Measurements from ENCODE around the gene NUP93. TPM values are rescaled to one million over a fixed set of nuclear protein-coding genes. Genes with fewer than 3 reads are reported as not detected.
A peak's percentile ranks its signal among the peaks of the same experiment; 100 is the strongest.

NUP93 gene
- total RNA-seq, 1 experiment from 2014 or later = 74.7 TPM

DNA sequence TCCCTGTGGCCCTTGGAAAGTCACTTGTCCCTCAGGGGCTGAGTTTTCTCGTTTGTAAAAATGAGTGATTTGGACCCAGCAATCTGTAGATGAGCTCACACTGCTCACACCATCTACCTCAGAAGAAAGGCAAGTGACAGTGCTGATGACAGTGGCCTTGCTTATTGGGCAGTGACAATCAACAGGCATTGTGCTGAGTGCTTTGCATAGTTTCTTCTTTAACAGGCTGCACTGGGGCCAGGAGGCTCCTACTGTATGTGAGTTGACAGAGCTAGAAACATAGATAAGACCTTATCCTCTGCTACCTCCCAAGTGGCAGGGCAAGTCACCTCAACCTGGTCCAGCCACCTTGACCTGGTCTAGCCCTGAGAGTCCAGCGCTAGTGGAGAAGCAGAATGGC, 105.4 kb downstream of the NUP93 start:
- Histone ChIP-seq H3K9me2 (ENCODE audit: insufficient read depth) (no peaks in the 10 kb centered on the region), H3K9me3 (ENCODE audit: insufficient read depth, low read depth) (no peaks in the 10 kb centered on the region), H3K27me3 (ENCODE audit: insufficient read depth, low read depth) (no peaks in the 10 kb centered on the region), H3K36me3 (ENCODE audit: low read depth) (peaks cover 24% of the 10 kb centered on the region; the same call in 1 of the 2 replicates), H4K20me1 (ENCODE audit: insufficient read depth) (no peaks in the 10 kb centered on the region), H3K27ac (no peak overlapping the region), H2AFZ (no peak overlapping the region), H3K4me2 (no peak overlapping the region), H3K79me2 (ENCODE audit: low read depth) (no peaks in the 10 kb centered on the region), H3K4me3 (no peak overlapping the region), H3K4me1 (replicated peaks; ENCODE audit: insufficient read depth) (no peaks in the 10 kb centered on the region), H3F3A (ENCODE audit: insufficient read depth, low read depth) (no peaks in the 10 kb centered on the region)
- DNase-seq = no peak
- ChIA-PET CTCF (no interaction called here), POLR2A (ENCODE audit: unreplicated experiment) (interaction anchor here (0.6 kb wide), 1 partner anchor 370 kb away, joined by 3 read pairs; no protein-coding TSS in a partner anchor)
- intact Hi-C loops (cut with micrococcal nuclease; ENCODE audit: unreplicated experiment) = no loop called here
- TF ChIP-seq, protein P1, sequence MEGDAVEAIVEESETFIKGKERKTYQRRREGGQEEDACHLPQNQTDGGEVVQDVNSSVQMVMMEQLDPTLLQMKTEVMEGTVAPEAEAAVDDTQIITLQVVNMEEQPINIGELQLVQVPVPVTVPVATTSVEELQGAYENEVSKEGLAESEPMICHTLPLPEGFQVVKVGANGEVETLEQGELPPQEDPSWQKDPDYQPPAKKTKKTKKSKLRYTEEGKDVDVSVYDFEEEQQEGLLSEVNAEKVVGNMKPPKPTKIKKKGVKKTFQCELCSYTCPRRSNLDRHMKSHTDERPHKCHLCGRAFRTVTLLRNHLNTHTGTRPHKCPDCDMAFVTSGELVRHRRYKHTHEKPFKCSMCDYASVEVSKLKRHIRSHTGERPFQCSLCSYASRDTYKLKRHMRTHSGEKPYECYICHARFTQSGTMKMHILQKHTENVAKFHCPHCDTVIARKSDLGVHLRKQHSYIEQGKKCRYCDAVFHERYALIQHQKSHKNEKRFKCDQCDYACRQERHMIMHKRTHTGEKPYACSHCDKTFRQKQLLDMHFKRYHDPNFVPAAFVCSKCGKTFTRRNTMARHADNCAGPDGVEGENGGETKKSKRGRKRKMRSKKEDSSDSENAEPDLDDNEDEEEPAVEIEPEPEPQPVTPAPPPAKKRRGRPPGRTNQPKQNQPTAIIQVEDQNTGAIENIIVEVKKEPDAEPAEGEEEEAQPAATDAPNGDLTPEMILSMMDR (conservative IDR thresholded peaks at IDR 0.05) = no peak
- TF ChIP-seq EZH2 (IDR thresholded peaks at IDR 0.05; ENCODE audit: low read depth) = no peak
- BruUV-seq (replicated peaks) = no TSS peak

DNA sequence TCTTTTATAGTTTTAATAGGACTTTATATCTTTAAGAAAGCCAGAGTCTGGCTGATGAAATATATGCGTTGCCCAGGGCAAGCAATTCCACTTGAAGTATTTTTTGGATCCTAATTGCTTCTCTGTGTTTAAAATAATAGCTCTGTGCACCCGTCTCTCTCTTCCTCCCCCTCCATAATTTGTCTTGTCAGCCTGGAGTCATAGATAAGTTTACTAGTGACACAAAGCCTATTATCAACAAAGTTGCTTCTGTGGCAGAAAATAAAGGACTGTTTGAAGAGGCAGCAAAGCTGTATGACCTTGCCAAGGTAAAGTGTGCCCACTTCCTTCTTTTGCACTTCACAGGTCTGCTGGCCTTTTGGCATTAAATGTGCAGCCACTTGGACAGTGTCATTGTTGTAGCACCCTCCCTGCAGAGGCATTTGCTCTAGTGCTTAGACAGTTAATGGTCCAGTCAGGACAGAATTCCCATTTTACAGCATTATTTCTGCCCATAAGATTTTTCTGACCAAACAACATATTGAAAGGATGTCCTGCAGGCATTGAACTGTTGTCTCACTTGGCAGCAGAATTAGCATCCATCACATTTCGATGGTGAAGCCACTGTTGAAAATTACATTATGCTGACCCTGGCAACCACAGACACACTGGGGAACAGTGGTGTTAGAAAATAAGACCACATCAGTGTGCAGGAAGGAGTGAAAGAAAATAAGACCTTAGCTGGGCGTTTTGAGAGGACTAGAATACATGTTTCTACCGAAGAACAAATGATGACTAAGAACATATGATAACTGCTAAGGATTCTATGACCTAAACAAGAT, 106.7 kb downstream of the NUP93 start:
- Histone ChIP-seq H3K4me2 (no peak overlapping the region), H3K4me1 (replicated peaks; ENCODE audit: insufficient read depth) (no peaks in the 10 kb centered on the region), H3K36me3 (ENCODE audit: low read depth) (peaks cover 27% of the 10 kb centered on the region; the same call in 1 of the 2 replicates), H3K9me2 (ENCODE audit: insufficient read depth) (no peaks in the 10 kb centered on the region), H3F3A (ENCODE audit: insufficient read depth, low read depth) (no peaks in the 10 kb centered on the region), H3K4me3 (no peak overlapping the region), H4K20me1 (ENCODE audit: insufficient read depth) (no peaks in the 10 kb centered on the region), H3K27me3 (ENCODE audit: insufficient read depth, low read depth) (no peaks in the 10 kb centered on the region), H3K79me2 (ENCODE audit: low read depth) (no peaks in the 10 kb centered on the region), H2AFZ (no peak overlapping the region), H3K27ac (peak overlapping the region; percentile 47), H3K9me3 (ENCODE audit: insufficient read depth, low read depth) (no peaks in the 10 kb centered on the region)
- no TSS peak for BruUV-seq (replicated peaks)
- TF ChIP-seq, protein P1 (conservative IDR thresholded peaks at IDR 0.05) = no peak
- no peak for TF ChIP-seq EZH2 (IDR thresholded peaks at IDR 0.05; ENCODE audit: low read depth)
- CTCF ChIA-PET = no interaction called here
- POLR2A ChIA-PET (ENCODE audit: unreplicated experiment) = no interaction called here
- intact Hi-C loops (cut with micrococcal nuclease; ENCODE audit: unreplicated experiment) = no loop called here
- no peak for DNase-seq

DNA sequence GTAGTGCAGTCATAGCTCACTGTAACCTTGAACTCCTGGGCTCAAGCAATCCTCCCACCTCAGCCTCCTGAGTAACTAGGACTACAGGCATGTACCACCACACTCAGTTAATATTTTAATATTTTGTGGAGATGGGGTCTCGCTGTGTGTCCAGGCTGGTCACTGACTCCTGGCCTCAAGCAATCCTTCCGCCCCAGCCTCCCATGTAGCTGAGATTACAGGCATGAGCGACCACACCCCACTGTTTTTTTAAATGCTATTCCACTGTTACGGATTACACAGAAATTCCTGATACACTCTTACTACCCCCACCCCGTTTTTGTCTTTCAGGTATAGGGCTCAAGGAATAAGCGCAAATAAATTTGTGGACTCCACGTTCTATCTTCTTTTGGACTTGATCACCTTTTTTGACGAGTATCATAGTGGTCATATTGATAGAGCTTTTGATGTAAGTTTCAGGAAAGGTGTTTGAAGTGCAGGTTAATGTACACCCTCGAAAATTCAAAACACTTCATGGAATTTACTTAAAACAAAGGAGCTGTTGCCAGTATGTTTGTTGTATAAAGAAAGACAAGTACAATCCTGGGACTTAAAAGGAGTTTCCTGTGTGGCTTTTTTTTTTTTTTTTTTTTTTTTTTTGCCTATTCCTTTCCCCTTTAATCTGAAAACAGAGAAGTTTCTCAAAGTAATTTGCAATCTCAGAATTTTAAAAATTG, 108.9 kb downstream of the NUP93 start:
- Histone ChIP-seq H3K4me2 (no peak overlapping the region), H3K79me2 (ENCODE audit: low read depth) (no peaks in the 10 kb centered on the region), H3K4me3 (no peak overlapping the region), H3K4me1 (replicated peaks; ENCODE audit: insufficient read depth) (no peaks in the 10 kb centered on the region), H3K27me3 (ENCODE audit: insufficient read depth, low read depth) (no peaks in the 10 kb centered on the region), H2AFZ (no peak overlapping the region), H3K27ac (no peak overlapping the region), H3F3A (ENCODE audit: insufficient read depth, low read depth) (no peaks in the 10 kb centered on the region), H4K20me1 (ENCODE audit: insufficient read depth) (no peaks in the 10 kb centered on the region), H3K9me3 (ENCODE audit: insufficient read depth, low read depth) (no peaks in the 10 kb centered on the region), H3K36me3 (ENCODE audit: low read depth) (peaks cover 27% of the 10 kb centered on the region; the same call in 1 of the 2 replicates), H3K9me2 (ENCODE audit: insufficient read depth) (no peaks in the 10 kb centered on the region)
- ChIA-PET CTCF (interaction anchor here (0.7 kb wide), 1 partner anchor 261 kb away, joined by 7 read pairs; no protein-coding TSS in a partner anchor), POLR2A (ENCODE audit: unreplicated experiment) (interaction anchor here (0.5 kb wide), 1 partner anchor 25 kb away, joined by 5 read pairs; no protein-coding TSS in a partner anchor)
- no TSS peak for BruUV-seq (replicated peaks)
- intact Hi-C loops (cut with micrococcal nuclease; ENCODE audit: unreplicated experiment) = no loop called here
- no peak for TF ChIP-seq EZH2 (IDR thresholded peaks at IDR 0.05; ENCODE audit: low read depth)
- TF ChIP-seq, protein P1 (conservative IDR thresholded peaks at IDR 0.05) = no peak
- DNase-seq = no peak
